Stimulated activated CD4-positive, alpha-beta T cell treated with anti-CD3 and anti-CD28 coated beads, Interleukin-4, amount 100 ng/mL, for 48 hours (primary cell): Measurements from ENCODE around the gene ROBO3.

ENCODE experiments used
- DNase-seq, 2 donors: peaks; one replicate each; pipeline ENCODE4 v3.0.0-alpha.2; 2020; ENCODE audit warnings: low read depth in 2 of 2

Gene ROBO3

GRCh38 chr11:124876818-124877630 is 11.8 kb downstream of the ROBO3 start:
- no peak for DNase-seq

- DNase-seq = no peak
Observed at GRCh38 chr11:124877631-124877909, 12.3 kb downstream of the ROBO3 start.

GRCh38 chr11:124877910-124878758 is 12.9 kb downstream of the ROBO3 start:
- no peak for DNase-seq

GRCh38 chr11:124878759-124879492 is 13.7 kb downstream of the ROBO3 start:
- DNase-seq = no peak

GRCh38 chr11:124879493-124880289 is 14.5 kb downstream of the ROBO3 start:
- no peak for DNase-seq

GRCh38 chr11:124880290-124880611 is 15.0 kb downstream of the ROBO3 start:
- no peak for DNase-seq

GRCh38 chr11:124880958-124881357 is 15.7 kb downstream of the ROBO3 start:
- no peak for DNase-seq

- DNase-seq = no peak
Observed at GRCh38 chr11:124882339-124883071, 17.3 kb downstream of the ROBO3 start.

- DNase-seq = no peak
Observed at GRCh38 chr11:124884340-124884739, 19.1 kb downstream of the ROBO3 start.

- DNase-seq = no peak
Observed at GRCh38 chr11:124884869-124885479, 19.7 kb downstream of the ROBO3 start.

- DNase-seq = no peak
Observed at GRCh38 chr11:124886476-124886875, 21.2 kb downstream of the ROBO3 start.

GRCh38 chr11:124886978-124887666 is 21.9 kb downstream of the ROBO3 start:
- DNase-seq = no peak

GRCh38 chr11:124887667-124888013 is 22.4 kb downstream of the ROBO3 start:
- no peak for DNase-seq

GRCh38 chr11:124889191-124890091 is 24.2 kb downstream of the ROBO3 start:
- DNase-seq = no peak

GRCh38 chr11:124890151-124890550 is 24.9 kb downstream of the ROBO3 start:
- no peak for DNase-seq

GRCh38 chr11:124890683-124891372 is 25.6 kb downstream of the ROBO3 start:
- DNase-seq = no peak

- no peak for DNase-seq
Observed at GRCh38 chr11:124891373-124891861, 26.2 kb downstream of the ROBO3 start.

GRCh38 chr11:124892146-124892545 is 26.9 kb downstream of the ROBO3 start:
- DNase-seq = no peak
